ENCODE results near the gene ZNF154. TPM values are rescaled to one million over a fixed set of nuclear protein-coding genes. Genes with fewer than 3 reads are reported as not detected.

Gene ZNF154
- total RNA-seq, 1 experiment from 2014 or later, result 20.0 TPM

- no peaks in the 10 kb centered on the region for H3K27me3 Mint-ChIP-seq (ENCODE audit: low read depth)
- H3K27ac Mint-ChIP-seq, result no peak overlapping the region
- H3K4me3 Mint-ChIP-seq, result no peak overlapping the region
- no peak for TF ChIP-seq NFE2L1 (CRISPR knock-in tag; IDR thresholded peaks at IDR 0.05)
- TF ChIP-seq MAX (CRISPR knock-in tag; IDR thresholded peaks at IDR 0.05), result no peak
- no peak for TF ChIP-seq ZNF425 (CRISPR knock-in tag; conservative IDR thresholded peaks at IDR 0.05)
- TF ChIP-seq ATF2 (CRISPR knock-in tag; IDR thresholded peaks at IDR 0.05; ENCODE audit: borderline replicate concordance, low read depth), result no peak
- TF ChIP-seq ATF6 (CRISPR knock-in tag; IDR thresholded peaks at IDR 0.05), result no peak
- no peak for TF ChIP-seq ZNF219 (CRISPR knock-in tag; IDR thresholded peaks at IDR 0.05; ENCODE audit: borderline replicate concordance)
- TF ChIP-seq JUN (CRISPR knock-in tag; IDR thresholded peaks at IDR 0.05), result no peak
- no peak for TF ChIP-seq GABPB1 (CRISPR knock-in tag; IDR thresholded peaks at IDR 0.05)
- no peak for TF ChIP-seq PRDM15 (CRISPR knock-in tag; IDR thresholded peaks at IDR 0.05)
- no peak for TF ChIP-seq AFF4 (CRISPR knock-in tag; IDR thresholded peaks at IDR 0.05; ENCODE audit: borderline replicate concordance)
- TF ChIP-seq FOXJ3 (CRISPR knock-in tag; IDR thresholded peaks at IDR 0.05; ENCODE audit: borderline replicate concordance), result no peak
- no peak for TF ChIP-seq AR (CRISPR knock-in tag; IDR thresholded peaks at IDR 0.05)
- TF ChIP-seq SMAD3 (CRISPR knock-in tag; IDR thresholded peaks at IDR 0.05; ENCODE audit: borderline replicate concordance), result no peak
- H3K9me3 Mint-ChIP-seq, result peaks cover 4% of the 10 kb centered on the region; the same call in 1 of the 2 replicates
- ChIA-PET CTCF (no interaction called here), POLR2A (no interaction called here)
- H3K4me1 Mint-ChIP-seq, result no peaks in the 10 kb centered on the region
- H3K36me3 Mint-ChIP-seq, result peaks cover 64% of the 10 kb centered on the region
- DNase-seq (ENCODE audit: low spot score), result no peak
- ATAC-seq, result no peak
Measured at GRCh38 chr19:57757941-57758340, 48.9 kb upstream of the ZNF154 start.
